GM21576 (cell line): Measurements from ENCODE around the gene IGFL4.

Experiments
- ATAC-seq: cut with Tn5 transposase; IDR thresholded peaks from one replicate; pipeline ENCODE4 v1.9.1; 2021; ENCODE audit warnings: mild to moderate bottlenecking, moderate library complexity; ENCODE audit not compliant: unreplicated experiment

The IGFL4 gene

GRCh38 chr19:46022431-46023310, 18.1 kb downstream of the IGFL4 start, which contains the start of gene PGLYRP1:
Gene PGLYRP1, minus strand, starts transcription at chr19:46023053. Its CDS starts 32 bp downstream, at chr19:46023021.
- ATAC-seq: no peak

- no peak for ATAC-seq
These were observed 18.8 kb downstream of the IGFL4 start for GRCh38 chr19:46022061-46022430.

GRCh38 chr19:46021531-46022041, 19.2 kb downstream of the IGFL4 start:
- ATAC-seq: no peak

DNA sequence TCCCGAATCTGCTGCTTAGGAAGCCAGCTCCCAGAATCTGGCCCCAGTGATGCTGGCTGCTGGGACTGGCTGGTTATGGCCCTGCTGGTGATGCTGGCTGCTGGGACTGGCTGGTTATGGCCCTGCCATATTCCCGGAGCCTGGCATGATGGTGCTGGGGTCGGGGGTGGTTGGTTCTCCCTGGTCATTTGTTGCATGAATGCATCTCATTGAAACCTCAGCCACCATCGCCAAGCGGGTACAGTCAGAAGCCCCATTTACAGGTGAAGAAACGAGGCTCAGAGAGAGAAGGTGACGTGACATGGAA, 20.0 kb downstream of the IGFL4 start:
- no peak for ATAC-seq

DNA sequence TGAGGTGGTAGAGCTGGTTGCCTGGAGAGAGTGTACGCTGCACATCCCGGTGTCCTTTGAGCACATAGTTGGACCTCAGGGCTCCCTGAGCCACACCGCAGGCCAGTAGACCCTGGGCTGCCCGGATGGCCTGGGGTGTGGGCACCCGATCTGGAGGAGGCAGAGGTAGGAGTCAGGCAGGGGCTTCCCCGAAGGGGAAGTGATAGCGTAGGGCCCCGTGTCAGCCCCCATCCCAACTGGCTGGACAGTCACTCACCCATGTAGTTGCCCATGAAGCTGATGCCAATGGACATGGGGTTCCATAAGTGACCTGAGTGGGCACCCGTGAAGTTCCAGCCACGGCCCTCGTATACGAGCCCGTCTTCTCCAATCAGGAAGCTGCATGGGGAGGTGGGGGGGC, 21.5 kb downstream of the IGFL4 start:
- ATAC-seq: no peak

DNA sequence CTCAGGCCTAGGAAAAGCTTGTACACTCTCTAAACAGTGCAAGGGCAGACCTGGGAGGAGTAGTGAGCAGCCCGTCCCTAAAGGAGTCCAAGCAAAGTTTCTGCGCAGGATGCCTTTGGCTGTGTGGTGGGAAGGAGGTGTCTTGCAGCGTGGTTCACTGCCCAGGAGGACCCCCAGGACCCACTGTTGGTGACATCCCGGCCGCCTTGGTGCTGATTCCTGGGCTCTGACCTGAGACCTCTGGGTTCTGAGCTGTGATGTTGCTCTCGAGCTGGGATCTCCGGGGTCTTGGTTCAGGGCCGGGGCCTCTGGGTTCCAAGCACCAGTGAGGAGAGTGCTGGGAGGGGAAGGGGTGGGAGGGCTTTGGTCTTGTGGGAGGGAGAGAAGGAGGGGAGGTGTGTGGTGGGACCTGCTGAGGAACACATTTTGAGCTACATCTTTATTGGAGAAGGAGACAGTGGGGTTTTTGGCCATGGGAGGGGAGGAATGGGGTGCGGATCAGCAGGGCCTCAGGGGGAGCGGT, 22.0 kb downstream of the IGFL4 start:
- ATAC-seq: no peak

DNA sequence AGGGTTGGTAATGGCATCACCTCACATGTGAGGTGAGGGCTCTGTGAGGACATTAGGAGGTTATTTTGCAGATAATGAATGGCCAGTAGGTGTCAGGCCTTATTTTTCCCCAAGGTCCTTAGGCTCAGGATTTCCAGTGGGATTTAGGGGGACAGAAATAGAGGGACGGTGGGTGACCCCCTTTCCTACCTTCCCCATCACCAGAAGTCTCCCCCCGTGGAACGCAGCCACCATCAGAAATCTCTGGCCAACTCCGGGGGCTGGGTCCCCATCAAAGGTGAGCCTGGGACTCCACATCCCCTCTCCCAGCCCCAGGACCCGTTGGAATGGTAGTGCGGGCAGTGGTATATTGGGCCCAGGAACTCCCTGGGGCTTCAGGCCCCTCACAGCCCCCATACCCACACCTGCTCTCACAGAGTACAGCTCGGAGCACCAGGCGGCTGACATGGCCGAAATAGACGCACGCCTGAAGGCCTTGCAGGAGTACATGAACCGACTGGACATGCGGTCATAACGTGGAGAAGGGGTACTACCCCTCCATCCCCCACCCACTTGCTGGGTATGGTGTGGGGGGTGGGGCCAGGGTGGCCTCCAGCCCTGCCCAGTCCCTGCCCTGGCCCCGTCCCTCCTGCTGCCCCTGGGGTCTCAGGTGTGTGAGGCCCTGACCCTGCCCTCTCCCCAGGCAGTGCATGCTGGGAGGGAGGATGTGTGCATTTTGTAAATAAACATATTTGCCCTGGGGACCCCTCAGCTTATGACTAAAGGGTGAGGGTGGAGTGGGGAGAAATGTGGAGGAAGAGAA, 22.7 kb downstream of the IGFL4 start:
- no peak for ATAC-seq

GRCh38 chr19:46017095-46017429, 23.7 kb downstream of the IGFL4 start:
- ATAC-seq: no peak

GRCh38 chr19:46016426-46017094, 24.2 kb downstream of the IGFL4 start:
- ATAC-seq: peak; percentile 36

GRCh38 chr19:46015687-46016425, 24.9 kb downstream of the IGFL4 start:
- ATAC-seq: no peak

DNA sequence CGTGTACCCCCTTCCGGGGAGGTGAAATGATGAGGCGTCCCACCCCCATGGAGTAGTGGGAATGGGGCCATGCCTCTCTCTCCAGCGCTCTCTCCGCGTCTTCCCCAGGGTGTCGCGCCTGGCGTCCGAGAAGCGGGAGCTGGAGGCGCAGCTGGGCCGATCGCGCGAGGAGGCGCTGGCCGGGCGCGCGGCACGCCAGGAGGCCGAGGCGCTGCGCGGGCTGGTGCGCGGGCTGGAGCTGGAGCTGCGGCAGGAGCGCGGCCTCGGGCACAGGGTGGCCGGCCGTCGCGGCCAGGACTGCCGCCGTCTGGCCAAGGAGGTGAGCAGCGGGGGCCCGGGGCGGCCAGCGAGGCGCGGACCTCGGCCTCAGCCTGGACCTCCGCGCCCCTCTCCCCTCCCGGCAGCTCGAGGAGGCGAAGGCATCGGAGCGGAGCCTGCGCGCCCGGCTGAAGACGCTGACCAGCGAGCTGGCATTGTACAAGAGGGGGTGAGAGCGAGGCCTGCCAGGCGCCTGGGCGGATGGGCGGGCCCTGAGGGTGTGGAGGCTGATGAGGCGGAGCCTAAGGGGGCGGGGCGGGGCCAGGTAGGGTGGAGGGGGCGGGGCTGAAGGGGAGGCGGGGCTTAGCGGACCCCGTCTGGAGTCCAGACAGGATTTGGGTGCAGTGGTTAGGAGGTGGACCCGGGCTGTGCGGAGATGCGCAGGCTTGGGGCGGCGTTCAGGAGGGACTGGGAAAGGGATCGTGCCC, 25.7 kb downstream of the IGFL4 start:
- ATAC-seq: no peak

- ATAC-seq: no peak
These were observed 26.3 kb downstream of the IGFL4 start for GRCh38 chr19:46014534-46014933.

DNA sequence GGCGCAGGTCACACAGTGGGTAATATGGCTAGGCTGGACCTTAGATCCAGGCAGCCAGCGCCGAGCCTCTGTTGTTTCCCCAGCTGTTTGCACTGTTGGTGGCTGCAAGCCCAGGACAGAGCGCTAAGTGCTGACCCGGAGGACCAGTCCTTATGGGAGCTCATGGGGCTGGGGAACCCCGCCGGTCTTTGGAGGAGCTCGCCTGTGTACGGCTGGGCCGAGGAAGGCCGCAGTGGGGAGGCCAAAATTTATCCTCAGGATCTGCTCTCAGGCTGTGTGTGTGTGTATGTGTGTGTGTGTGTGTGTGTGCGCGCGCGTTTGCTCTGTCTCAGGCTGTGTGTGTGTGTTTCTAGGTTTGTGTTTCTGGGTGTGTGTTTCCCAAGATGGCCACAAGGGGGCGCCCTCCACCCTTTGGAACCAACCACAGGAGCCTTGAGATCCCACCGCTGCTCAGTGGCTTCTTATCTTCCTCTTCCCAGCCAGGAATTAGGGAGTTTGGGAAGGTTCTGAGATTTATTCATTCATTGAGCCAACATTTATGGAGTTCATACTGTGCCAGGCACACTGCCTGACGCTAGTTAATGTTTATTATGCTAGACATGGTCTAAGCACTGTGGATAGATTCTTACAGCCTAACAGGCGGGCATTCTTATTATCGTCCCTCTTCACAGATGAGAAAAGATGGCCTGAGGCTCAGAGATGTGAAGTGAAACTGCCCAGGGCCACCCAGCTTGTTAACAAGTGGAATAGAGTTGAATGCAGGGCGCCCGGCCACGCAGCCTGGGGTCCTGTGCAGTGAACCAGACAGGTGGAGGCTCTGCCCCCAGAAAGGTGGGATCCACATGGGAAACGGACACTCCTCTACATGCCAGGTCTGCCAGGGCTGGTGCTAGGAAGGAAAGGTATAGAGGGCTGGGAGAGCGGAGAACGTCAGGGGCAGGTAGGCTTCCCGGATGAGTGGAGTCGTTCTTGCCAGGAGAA, 31.0 kb downstream of the IGFL4 start:
- no peak for ATAC-seq

DNA sequence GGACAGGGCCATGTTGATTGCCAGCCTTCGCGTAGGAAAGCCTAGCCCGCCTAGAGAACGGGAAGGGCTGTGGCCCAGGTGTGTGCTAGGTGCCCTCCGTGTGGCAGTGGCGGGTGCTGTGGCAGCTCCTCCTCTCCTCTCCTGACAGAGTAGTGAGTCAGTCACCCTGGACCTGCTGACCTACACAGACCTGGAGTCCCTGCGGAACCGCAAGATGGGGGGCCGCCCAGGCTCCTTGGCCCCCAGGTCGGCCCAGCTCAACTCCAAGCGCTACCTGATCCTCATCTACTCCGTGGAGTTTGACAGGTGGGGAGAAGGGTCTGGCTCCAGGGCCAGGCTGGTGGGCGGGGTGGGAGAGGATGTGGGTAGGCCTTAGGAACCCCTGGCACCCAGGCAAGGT, 34.4 kb downstream of the IGFL4 start:
- ATAC-seq: no peak

DNA sequence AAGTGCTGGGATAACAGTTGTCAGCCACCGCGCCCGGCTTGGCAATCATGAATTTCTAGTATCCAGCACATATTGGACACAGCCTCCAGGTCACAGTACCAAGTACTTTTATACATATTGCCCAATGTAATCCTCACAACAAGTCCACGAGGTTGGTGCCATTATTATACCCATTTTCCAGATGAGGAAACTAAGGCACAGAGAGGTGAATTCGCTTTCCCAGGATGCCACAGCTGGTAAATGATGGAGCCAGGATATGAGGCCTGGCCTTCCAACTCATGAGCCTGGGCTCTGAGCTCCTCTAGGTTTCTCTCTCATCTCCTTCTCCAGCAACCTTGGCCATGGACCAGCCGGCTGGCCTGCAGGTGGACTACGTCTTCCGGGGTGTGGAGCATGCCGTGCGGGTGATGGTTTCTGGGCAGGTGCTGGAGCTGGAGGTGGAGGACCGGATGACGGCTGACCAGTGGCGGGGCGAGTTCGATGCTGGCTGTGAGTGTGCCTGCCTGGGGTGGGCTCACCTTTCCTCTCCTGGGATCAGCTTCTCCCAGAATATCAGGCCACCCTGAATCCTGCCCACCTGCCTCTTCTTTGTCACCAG, 38.0 kb downstream of the IGFL4 start:
- ATAC-seq: no peak

- ATAC-seq: no peak
These were observed 40.1 kb downstream of the IGFL4 start for GRCh38 chr19:46000491-46001246.

DNA sequence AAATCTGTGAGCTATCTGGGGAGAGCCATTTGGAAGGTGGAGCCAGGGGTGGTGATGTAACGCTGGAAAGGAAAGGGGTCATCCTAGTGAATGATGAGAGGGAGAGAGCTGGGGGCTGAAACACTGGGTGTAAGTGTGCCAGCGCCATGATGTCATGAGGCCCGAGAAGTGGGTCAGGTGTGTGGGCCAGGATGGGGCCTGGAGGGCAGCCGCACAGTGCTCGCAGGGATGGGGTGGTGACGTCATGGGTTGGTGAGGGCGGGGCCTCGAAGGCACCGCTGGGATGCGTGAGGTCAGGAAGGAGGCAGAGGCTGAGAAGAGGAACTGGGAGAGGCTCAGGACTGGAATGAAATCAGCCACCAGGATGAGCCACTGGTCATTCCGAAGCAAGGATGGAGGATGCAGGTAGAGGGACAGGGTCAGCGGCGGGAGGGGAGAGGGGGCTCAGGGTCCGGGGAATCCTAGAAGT, 41.1 kb downstream of the IGFL4 start:
- ATAC-seq: no peak
